Tibial nerve (tissue), 4 donors: ENCODE data around the gene CHAC1. TPM values are rescaled to one million over a fixed set of nuclear protein-coding genes. Genes with fewer than 3 reads are reported as not detected.
"Not testable (repeated sequence)": the region's sequence is repeated elsewhere in the genome, so short reads cannot be mapped to it uniquely, and the experiment has no call there.

Experiments
- DNase-seq, 2 donors: peaks; one replicate each; pipeline ENCODE4 v3.0.0-alpha.2; 2019; ENCODE audit warnings: low spot score in 2 of 2
- H3K27ac ChIP-seq, 4 donors: fragments of 200-600 bp; sonication (generic) in 3 of 4; one replicate each; pipeline ENCODE4 v1.5.1; 2017 to 2019; ENCODE audit warnings: mild to moderate bottlenecking in 1 of 4
- H3K27me3 ChIP-seq, 2 donors: fragments of 200-600 bp; sonication (generic) in 1 of 2; one replicate each; pipeline versions ENCODE4 v1.5.1 to v1.6.0; 2017 to 2019
- H3K36me3 ChIP-seq, 3 donors: fragments of 200-600 bp; sonication (generic); one replicate each; pipeline ENCODE4 v1.5.1; 2018 to 2019
- H3K4me1 ChIP-seq, 4 donors: fragments of 200-600 bp; sonication (generic) in 3 of 4; one replicate each; pipeline ENCODE4 v1.5.1; 2017 to 2019
- H3K4me3 ChIP-seq, 4 donors: fragments of 200-600 bp; sonication (generic) in 3 of 4; one replicate each; pipeline ENCODE4 v1.5.1; 2017 to 2019; ENCODE audit warnings: mild to moderate bottlenecking in 1 of 4, moderate library complexity in 1 of 4
- H3K9me3 ChIP-seq, 4 donors: fragments of 200-600 bp; sonication (generic) in 3 of 4; one replicate each; pipeline ENCODE4 v1.5.1; 2017 to 2019
- CTCF ChIP-seq, 5 experiments: fragments of 200-600 bp in 3 of 5; fragments of 450-650 bp in 2 of 5; sonication (generic) in 3 of 5; IDR thresholded peaks; one replicate each; pipeline ENCODE4 v1.5.1; 2016 to 2019; ENCODE audit warnings: antibody characterized with exemption in 5 of 5, mild to moderate bottlenecking in 3 of 5, moderate library complexity in 2 of 5
- EP300 ChIP-seq, 2 donors: sonication (generic); formaldehyde crosslinking; IDR thresholded peaks; one replicate each; pipeline ENCODE4 v1.6.1; 2017; ENCODE audit warnings: antibody characterized with exemption in 2 of 2, mild to moderate bottlenecking in 1 of 2
- POLR2A ChIP-seq, 2 donors: fragments of 450-650 bp; IDR thresholded peaks; one replicate each; pipeline ENCODE4 v1.6.1; 2017; ENCODE audit warnings: antibody characterized with exemption in 2 of 2, mild to moderate bottlenecking in 2 of 2, moderate library complexity in 2 of 2
- WGBS, 2 donors: methylation state at CpG; one replicate each; pipeline ENCODE4 v1.1.5; 2018; 5-methylcytosine and 5-hydroxymethylcytosine counted together
- total RNA-seq, 4 donors: library from RNA; depleted of rRNA; stranded (reverse); fragments of >200 nt; gene quantifications; one replicate each; pipeline ENCODE4 v1.1.0, GENCODE V29; 2016

CHAC1 gene
- total RNA-seq, 4 donors from 2014 or later, result 2.7 TPM; not detected in 3

DNA sequence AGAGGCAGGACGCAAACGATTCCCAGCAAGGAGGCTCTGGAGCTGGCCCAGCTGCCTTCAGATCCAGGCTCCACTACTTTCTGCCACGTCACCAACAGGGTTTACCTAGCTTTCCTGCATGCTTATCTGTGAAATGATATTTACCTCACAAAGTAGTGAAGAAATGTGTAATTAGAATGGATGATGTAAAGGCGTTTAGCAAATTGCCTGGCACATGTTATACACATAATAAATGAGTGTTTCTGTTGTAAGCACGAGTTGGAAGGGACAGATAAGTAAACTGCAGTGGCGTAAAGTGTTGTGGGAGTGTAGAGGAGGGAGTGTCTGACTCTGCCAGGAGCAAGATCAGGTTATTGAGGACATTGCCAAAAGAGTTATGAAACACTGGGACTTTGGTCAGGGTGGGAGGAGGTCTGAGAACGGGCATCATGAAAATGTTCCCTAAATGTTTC, 3.5 kb upstream of the CHAC1 start:
- H3K27ac ChIP-seq, result no peak overlapping the region
- peaks cover 0 to 21% (median 5%) of the 10 kb centered on the region in 4 donors for H3K4me1 ChIP-seq
- no peaks in the 10 kb centered on the region for H3K36me3 ChIP-seq
- no peak for DNase-seq
- TF ChIP-seq POLR2A (IDR thresholded peaks at IDR 0.05), result no peak
- TF ChIP-seq EP300 (IDR thresholded peaks at IDR 0.05), result no peak
- no peak for TF ChIP-seq CTCF (IDR thresholded peaks at IDR 0.05)
- WGBS, 2 donors, result 65% methylated on average over 7 of the region's 7 CpGs
- no peak overlapping the region for H3K4me3 ChIP-seq
- H3K27me3 ChIP-seq, result peaks cover 0 to 10% of the 10 kb centered on the region in 2 donors
- H3K9me3 ChIP-seq, result no peaks in the 10 kb centered on the region

- H3K36me3 ChIP-seq, result no peaks in the 10 kb centered on the region
- DNase-seq, result no peak
- H3K9me3 ChIP-seq, result no peaks in the 10 kb centered on the region
- peaks cover 0 to 10% of the 10 kb centered on the region in 2 donors for H3K27me3 ChIP-seq
- WGBS, 2 donors, result 78 to 80% methylated on average over 4 of the region's 4 CpGs
- H3K4me1 ChIP-seq, result peaks cover 0 to 21% (median 5%) of the 10 kb centered on the region in 4 donors
- TF ChIP-seq CTCF (IDR thresholded peaks at IDR 0.05), result no peak
- no peak for TF ChIP-seq EP300 (IDR thresholded peaks at IDR 0.05)
- no peak for TF ChIP-seq POLR2A (IDR thresholded peaks at IDR 0.05)
- H3K27ac ChIP-seq, result no peak overlapping the region
- no peak overlapping the region for H3K4me3 ChIP-seq
These were observed 1.5 kb upstream of the CHAC1 start for GRCh38 chr15:40951764-40952163.

GRCh38 chr15:40952301-40952900, 870 bp upstream of the CHAC1 start:
- Histone ChIP-seq H3K36me3 (no peaks in the 10 kb centered on the region), H3K27me3 (peaks cover 0 to 10% of the 10 kb centered on the region in 2 donors), H3K4me1 (peaks cover 0 to 21% (median 5%) of the 10 kb centered on the region in 4 donors), H3K4me3 (peak overlapping the region; percentile 32 to 70 (median 62)), H3K27ac (peak overlapping the region in 2 of 4 donors; percentile 35 to 72), H3K9me3 (no peaks in the 10 kb centered on the region)
- WGBS, 2 donors, result 72 to 87% methylated on average over 9 to 10 of the region's 23 CpGs
- no peak for DNase-seq
- TF ChIP-seq CTCF (IDR thresholded peaks at IDR 0.05), result no peak
- no peak for TF ChIP-seq EP300 (IDR thresholded peaks at IDR 0.05)
- TF ChIP-seq POLR2A (IDR thresholded peaks at IDR 0.05), result no peak

DNA sequence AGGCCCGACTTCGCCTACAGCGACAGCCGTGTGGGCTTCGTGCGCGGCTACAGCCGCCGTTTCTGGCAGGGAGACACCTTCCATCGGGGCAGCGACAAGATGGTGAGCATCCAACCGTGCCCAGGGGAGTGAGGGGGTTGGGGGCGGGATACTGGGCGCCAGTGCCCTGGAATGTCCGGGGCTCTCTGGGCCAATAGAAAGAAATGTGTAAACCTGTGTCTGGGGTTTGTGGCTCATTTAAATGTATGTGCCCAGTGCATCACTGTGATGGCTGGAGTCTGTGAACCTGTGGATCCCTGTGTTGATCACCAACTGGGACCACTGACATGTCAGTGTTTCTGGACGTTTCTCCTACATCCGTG, 423 bp downstream of the CHAC1 start:
- Histone ChIP-seq H3K27me3 (peaks cover 0 to 10% of the 10 kb centered on the region in 2 donors), H3K9me3 (no peaks in the 10 kb centered on the region), H3K36me3 (no peaks in the 10 kb centered on the region), H3K27ac (peak overlapping the region in 2 of 4 donors; percentile 35 to 72), H3K4me3 (peak overlapping the region; percentile 32 to 70 (median 62)), H3K4me1 (peaks cover 0 to 21% (median 5%) of the 10 kb centered on the region in 4 donors)
- 13 to 14% methylated on average over 3 to 11 of the region's 17 CpGs for WGBS, 2 donors
- TF ChIP-seq EP300 (IDR thresholded peaks at IDR 0.05), result no peak
- TF ChIP-seq CTCF (IDR thresholded peaks at IDR 0.05), result no peak
- TF ChIP-seq POLR2A (IDR thresholded peaks at IDR 0.05), result no peak
- no peak for DNase-seq

GRCh38 chr15:40954158-40954848, 1.0 kb downstream of the CHAC1 start:
- peaks cover 0 to 21% (median 5%) of the 10 kb centered on the region in 4 donors for H3K4me1 ChIP-seq
- H3K27ac ChIP-seq, H3K4me3 ChIP-seq, H3K36me3 ChIP-seq, DNase-seq, H3K9me3 ChIP-seq: not testable (repeated sequence)
- WGBS, 2 donors, result 77 to 81% methylated on average over 8 of the region's 8 CpGs
- H3K27me3 ChIP-seq, result peaks cover 0 to 10% of the 10 kb centered on the region in 2 donors
